HG03520 (cell line): ENCODE results near the gene PIK3R4.

Experiments used
- ATAC-seq: cut with Tn5 transposase; IDR thresholded peaks from one replicate; pipeline ENCODE4 v1.9.1; 2021; ENCODE audit warnings: mild to moderate bottlenecking, moderate library complexity; ENCODE audit not compliant: unreplicated experiment

PIK3R4 gene

DNA sequence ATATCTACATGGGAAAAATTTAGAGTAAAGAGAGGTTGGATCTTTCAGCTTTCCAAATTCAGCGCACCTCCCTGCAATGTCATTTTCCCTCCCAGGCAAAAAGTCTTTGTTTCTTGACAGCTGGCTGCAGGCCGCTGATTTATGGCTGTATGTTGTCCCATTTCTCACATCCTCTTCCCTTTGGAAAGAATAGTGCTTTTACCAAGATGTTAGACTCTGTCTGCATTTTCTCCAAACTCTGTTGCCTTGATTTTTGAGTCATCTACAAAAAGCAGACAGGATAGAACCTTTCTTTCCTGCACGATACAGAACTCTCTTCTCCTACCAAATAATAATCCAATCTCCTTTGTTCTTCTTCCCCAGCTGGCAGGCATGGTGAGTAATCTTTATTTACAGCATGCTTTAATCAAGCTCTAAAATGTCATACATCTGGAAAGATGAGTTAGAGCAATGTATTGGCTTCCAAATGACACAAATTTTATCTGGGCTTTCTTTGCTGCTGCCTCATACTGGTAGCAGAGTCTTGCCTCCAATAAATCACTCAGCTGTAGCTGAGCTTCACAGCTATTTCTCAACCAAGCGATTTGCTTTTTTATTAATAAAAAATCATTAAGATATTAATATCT lies 101.9 kb downstream of the PIK3R4 start:
- no peak for ATAC-seq

DNA sequence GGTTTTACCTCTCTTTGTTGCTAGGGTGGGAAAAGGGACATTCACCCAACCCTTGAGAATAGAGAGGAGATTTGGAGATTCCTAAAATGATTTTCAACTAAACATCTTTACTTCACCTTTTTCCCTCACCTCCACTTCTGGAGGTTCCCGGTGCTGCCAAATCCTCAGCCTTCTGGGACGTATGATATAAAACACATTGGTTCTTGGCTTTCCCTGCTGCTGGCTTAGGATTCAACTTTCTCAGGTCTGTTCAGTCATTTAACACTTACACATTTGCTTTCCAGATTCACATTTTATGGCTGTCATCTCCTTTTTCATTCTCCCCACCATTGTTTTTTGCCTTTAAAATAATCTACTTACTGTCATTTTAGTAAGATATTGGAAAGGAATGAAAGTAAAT lies 106.6 kb downstream of the PIK3R4 start:
- ATAC-seq = no peak

DNA sequence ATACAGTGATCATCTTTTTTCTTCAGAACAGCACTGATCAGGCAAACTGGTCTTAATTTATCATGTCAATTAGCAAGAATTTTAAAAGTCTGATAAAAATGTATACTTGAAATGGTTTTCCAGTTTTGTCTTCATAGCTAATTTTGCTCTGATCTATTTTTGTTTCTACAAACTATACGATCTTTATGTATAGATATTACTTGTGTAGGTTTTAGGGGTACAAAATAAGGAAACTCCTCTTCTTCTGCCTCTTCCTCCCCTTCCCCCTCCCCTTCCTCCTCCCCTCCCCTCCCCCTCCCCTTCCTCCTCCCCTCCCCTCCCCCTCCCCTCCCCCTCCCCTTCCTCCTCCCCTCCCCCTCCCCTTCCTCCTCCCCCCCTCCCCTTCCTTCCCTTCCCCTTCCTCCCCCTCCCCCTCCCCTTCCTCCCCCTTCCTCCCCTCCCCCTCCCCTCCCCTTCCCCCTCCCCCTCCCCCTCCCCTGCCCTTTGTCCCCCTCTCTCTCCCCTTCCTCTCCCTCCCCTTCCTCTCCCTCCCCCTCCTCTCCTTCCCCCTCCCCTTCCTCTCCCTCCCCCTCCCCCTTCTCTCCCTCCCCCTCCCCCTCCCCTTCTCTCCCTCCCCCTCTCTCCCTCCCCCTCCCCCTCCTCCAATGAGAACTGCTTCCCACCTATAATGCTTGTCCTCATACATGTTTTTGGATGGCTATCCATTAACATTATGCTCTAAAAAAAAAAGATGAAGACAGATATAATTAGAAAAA lies 110.0 kb downstream of the PIK3R4 start:
- ATAC-seq = no peak

DNA sequence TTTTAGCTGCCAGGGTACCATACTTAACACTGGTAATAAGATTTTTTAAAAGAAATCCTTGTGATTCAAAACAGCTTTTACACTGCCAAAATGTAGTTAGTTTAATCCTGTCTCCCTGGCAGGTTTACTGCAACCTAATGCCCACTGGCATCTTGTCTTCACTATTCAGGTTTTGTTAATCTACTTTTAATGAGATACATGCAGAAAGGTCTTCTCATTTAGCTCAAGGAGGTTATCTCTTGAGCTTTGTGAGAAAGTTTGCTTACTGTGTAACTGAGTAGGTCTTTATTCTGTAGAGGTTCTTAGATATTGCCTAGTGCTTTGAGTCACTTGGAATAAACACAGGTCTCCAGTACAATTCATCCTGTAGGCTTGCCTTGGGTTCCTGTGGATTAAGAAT lies 110.7 kb downstream of the PIK3R4 start:
- no peak for ATAC-seq

DNA sequence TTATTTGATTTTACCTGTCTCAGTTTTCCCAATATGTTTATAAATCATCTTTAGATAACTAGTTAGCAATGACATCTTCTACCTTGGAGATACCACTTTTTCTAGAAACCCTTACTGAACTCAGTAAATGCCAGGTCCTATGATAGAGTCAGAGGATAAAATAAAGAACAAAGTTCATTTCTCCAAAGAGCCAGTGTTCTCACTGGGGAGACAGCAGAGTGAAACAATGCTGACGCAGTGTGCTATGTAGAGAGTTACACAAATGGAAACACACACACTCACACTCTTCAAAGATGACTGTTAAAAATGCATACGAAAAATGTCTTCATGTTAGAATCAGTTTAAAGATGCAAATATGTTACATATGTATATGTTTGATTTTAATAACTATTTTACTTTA lies 111.3 kb downstream of the PIK3R4 start:
- ATAC-seq = no peak
